ENCODE results near the gene FAM168A.

GRCh38 chr11:73360743-73361369 is 237.1 kb downstream of the FAM168A start:
- TF ChIP-seq, protein P1, sequence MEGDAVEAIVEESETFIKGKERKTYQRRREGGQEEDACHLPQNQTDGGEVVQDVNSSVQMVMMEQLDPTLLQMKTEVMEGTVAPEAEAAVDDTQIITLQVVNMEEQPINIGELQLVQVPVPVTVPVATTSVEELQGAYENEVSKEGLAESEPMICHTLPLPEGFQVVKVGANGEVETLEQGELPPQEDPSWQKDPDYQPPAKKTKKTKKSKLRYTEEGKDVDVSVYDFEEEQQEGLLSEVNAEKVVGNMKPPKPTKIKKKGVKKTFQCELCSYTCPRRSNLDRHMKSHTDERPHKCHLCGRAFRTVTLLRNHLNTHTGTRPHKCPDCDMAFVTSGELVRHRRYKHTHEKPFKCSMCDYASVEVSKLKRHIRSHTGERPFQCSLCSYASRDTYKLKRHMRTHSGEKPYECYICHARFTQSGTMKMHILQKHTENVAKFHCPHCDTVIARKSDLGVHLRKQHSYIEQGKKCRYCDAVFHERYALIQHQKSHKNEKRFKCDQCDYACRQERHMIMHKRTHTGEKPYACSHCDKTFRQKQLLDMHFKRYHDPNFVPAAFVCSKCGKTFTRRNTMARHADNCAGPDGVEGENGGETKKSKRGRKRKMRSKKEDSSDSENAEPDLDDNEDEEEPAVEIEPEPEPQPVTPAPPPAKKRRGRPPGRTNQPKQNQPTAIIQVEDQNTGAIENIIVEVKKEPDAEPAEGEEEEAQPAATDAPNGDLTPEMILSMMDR (IDR thresholded peaks at IDR 0.05; ENCODE audit: insufficient read depth, low read length, poor library complexity, severe bottlenecking): no peak
- no peak for TF ChIP-seq EZH2phosphoT487 (conservative IDR thresholded peaks at IDR 0.05; ENCODE audit: low read length)
